ENCODE results near the gene NKX6-1.

Gene NKX6-1

DNA sequence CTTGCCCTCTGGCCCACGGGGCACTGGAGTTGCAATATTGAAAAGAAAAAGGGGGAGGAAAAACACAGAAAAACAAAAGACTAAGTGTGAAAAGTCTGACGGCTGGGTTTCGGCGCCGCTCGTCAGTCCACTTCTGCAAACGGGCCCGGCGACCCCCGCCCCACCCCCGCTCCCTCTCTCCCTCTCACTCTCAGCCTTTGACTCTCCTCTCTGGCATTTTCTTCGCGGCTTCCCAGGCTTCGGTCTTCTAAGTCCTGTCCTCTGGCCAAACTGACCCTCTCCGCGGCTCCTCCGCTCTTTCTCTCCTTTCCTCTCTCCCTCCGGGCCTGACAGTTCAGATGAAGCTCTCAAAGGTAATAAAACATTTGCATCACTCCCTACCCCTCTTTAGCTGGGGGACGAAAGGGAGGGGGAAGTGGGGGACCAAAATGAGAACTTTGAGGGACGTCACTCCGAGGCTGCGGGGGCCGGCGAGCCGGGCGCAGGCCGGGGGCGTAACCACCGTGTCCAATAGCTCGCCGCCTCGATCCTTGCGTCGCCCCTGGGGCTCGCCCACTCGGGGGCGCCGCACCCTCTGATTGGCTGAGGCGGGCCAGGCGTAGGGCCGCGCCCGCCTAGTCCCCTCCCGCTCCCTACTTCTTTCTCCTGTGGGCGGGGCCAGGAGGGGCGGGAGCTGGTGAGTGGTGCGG lies at the start of gene NKX6-1:
Gene NKX6-1, minus strand, starts transcription at position 358 of the 689 bp plus-strand sequence. CDS start 1,064 bp downstream, outside the sequence.
- DNase-seq (ENCODE audit: low read depth) = no peak

DNA sequence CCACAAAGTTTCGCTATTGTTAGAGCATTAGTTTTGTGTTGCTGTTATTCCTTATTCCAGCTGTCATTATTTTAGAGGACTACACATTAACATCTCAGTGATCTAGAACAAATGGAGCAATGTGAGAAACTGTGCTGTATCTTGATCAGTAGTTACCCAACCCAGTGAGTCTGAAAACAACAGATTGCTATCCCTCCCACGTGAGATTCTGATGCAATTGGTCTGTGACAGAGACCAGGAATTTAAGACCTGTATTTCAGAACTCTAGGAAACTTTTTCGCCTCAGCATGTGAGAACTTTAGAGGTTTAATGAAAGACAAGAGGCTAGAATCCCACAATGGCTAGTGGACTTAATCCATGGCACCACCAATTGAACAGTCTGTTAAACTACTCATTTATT lies 48.1 kb upstream of the NKX6-1 start:
- no peak for DNase-seq (ENCODE audit: low read depth)

DNA sequence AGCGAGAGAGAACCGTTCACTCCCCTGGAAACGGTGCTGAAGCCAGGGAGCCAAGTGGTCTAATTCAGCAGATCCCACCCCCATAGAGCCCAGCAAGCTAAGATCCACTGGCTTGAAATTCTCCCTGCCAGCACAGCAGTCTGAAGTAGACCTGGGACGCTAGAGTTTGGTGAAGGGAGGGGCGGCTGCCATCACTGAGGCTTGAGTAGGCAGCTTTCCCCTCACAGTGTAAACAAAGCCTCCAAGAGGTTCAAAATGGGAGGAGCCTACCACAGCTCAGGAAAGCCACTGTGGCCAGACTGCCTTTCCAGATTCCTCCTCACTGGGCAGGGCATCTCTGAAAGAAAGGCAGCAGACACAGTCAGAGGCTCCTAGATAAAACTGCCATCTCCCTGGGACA lies 46.0 kb upstream of the NKX6-1 start:
- DNase-seq (ENCODE audit: low read depth) = no peak

DNA sequence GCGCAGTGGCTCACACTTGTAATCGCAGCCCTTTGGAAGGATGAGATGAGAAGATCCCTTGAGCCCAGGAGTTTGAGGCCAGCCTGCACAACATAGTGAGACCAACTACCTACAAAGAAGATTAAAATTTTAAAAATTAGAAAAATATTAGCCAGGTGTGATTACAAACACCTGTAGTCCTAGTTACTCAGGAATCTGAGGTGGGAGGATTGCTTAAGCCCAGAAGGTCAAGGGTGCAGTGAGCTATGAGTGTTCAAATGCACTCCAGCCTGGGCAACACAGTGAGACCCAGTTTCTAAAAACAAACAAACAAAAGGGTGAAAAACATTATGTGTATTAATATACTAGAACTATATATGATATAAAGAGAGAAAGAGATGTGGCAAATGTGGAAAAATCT lies 36.8 kb upstream of the NKX6-1 start:
- no peak for DNase-seq (ENCODE audit: low read depth)

DNA sequence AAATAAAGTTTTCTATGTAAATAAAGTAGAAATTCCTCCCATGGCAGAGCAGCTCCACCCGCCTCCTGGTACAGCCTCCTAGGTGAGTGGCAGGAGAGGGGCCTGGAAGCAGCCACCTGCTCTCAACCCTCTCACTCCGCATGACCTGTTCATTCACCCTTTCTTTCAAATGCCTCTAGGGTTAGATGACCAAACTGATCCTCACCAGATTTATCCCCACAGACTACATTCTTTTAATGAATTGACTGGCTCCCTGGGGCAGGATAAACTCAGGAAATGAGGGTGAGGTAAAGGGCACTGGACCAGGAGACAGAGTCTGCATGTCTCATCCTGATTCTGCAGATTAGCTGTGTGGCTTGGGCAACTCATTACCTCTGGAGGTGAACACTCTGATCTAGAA lies 32.6 kb upstream of the NKX6-1 start:
- no peak for DNase-seq (ENCODE audit: low read depth)

DNA sequence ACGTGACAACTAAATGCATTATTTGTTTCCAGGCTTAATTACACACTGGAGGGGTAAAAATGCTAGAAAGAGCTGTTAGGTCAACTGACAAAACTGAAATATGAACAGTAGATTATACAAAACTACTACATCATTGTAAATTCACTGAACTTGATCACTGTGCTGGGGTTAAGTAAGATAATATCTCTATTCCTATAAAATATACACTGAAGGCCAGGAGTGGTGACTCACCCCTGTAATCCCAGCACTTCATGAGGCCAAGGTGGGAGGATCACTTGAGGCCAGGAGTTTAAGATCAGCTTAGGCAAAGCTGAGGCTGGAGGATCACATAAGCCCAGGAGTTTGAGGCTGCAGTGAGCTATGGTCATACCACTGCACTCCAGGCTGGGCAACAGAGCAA lies 31.8 kb upstream of the NKX6-1 start:
- DNase-seq (ENCODE audit: low read depth) = no peak

DNA sequence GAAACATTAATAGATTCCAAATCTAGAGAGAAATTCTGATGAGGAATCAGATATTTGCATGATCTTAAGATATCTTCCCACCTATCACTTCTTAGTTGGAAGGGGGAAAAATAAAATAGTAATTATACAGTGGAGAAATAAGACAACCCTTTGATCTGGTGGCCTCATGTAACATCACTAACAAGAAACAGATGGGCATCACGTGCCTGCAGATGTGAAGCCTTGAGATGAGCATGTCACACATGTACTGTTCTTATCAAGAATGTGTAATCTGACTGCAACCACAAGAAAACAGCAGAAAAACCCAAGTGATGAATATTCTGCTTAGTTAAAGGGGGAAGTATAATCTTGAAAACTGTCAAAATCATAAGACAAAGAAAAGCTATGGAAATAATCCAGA lies 31.4 kb upstream of the NKX6-1 start:
- no peak for DNase-seq (ENCODE audit: low read depth)

DNA sequence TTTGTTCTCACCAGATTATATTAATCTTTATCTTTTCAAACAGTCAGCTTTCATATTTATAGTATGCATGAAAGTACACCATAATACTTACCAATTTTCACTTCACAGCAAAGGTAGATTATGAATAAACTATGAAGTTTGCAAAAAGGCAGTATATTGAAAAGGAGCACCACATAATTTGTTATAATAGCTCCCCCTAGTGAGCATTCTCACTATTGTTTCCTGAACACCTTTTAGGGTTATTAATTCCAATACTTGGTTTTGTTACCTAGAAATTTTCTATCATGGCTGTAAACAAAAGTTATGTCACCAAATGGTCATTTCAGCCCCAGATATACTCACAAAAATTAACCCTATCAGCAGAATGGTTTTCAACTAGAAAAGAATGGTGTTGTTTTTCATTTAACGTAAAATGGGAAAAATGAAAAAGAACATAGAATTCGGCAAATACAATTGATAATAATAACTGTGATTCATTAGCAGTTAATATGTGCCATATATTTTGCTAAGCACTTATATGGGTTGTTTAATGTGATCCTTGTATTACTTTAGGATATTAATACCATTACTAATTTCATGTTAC lies 30.2 kb upstream of the NKX6-1 start:
- DNase-seq (ENCODE audit: low read depth) = no peak

DNA sequence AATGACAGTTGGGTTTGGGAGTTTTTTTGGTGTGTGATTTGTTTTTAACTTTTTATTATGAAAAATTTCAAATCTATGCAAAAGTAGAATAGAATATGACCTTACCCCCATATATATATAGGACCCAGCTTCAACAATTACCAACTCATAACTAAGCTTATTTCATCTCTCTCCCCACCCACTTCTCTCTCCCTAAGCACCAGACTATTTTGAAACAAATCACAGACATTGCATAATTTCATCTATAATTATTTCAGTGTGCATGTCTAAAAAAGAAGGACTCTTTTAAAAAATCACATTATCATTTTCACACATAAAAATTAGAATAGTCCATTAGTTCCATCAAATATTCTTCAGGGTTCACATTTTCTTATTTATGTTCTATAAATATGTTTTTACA lies 28.3 kb upstream of the NKX6-1 start:
- no peak for DNase-seq (ENCODE audit: low read depth)

DNA sequence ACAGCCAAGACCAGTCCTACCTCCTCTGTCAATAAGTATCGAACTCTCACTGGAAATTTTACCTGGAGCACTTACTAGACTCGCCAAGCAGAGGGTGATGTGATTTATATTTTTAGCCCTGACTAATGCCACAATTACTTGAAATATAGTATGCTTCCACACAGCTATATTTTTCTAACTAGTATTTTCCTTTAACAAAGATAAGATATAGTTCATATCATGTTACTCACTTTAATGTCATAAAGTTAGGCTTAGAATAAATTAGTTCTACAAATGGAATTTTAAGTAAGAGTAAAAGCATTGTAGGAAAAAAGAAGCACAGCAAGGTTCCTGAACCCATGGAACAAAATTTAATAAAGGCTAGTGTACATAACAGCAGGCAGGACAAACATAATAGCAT lies 16.0 kb upstream of the NKX6-1 start:
- no peak for DNase-seq (ENCODE audit: low read depth)

DNA sequence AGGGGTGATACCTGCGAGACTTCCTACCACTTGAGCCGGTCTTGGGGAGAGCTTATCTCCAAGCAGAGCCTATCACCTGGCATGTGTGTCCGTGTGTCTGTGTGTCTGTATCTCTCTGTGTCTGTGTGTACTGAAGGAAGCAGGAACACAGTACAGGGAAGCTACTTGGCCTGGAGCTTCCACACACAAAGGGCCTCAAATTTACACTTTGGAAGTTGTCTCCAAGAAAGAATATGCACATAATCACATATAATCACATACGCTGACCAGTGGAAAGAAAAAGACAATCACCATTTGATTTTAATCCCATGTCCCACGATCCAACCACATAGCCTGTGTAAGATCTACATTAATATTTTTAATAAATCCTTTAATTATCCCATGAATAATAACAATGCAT lies 13.2 kb upstream of the NKX6-1 start:
- no peak for DNase-seq (ENCODE audit: low read depth)

DNA sequence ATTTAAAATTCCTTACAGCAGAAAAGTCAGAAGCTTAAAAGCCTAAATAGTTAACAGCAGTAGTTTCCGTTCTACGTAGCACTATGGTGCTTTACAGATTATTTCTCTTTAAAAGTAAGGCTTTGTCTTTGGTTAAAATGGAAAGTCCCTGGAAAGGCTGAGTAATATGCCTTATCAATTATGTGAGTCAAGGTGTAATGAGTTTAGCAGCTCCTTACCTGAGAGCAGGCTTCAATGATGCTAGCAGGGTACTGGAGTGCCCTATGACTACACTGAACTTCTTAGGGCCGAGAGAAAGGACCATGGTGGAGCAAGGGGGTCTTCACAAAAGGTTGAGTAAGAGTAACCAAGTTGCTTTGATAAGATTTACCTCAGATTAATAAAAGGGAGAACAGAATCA lies 12.6 kb upstream of the NKX6-1 start:
- no peak for DNase-seq (ENCODE audit: low read depth)

DNA sequence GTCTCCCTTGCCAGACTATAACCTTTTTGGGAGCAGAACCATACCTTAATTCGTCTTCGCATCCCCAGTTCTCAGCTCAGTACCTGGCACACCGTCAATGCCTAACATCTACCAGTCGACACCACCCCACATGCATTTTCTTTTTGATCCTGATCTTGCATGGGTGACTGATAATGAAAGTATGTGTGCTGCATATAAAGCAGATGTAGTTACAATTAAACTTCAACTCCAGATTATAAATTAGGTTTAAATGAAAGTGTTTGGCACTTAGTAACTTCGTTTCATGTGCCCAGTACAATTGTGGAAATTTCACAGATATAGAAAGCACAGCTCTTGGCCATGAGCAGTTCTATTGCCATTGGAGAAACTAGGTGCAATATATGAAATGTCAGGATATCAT lies 8.8 kb upstream of the NKX6-1 start:
- no peak for DNase-seq (ENCODE audit: low read depth)

DNA sequence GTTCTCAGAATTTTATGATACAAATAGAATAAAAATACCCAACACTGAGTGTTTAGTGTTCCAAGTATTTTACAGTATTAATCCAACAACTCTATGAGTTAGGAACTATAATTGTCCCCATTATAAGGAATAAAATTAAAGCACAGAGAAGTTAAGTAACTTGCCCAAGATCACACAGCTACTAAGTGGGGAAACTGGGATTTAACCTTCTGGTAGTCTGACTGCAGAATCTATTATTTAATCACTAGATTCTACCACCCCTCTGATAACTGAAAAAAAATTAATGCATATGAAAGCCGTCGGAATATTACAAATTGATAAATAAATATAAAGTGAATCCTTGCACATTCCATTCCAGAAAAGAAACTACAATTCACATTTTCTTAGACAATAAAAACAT lies 5.7 kb upstream of the NKX6-1 start:
- DNase-seq (ENCODE audit: low read depth) = no peak

DNA sequence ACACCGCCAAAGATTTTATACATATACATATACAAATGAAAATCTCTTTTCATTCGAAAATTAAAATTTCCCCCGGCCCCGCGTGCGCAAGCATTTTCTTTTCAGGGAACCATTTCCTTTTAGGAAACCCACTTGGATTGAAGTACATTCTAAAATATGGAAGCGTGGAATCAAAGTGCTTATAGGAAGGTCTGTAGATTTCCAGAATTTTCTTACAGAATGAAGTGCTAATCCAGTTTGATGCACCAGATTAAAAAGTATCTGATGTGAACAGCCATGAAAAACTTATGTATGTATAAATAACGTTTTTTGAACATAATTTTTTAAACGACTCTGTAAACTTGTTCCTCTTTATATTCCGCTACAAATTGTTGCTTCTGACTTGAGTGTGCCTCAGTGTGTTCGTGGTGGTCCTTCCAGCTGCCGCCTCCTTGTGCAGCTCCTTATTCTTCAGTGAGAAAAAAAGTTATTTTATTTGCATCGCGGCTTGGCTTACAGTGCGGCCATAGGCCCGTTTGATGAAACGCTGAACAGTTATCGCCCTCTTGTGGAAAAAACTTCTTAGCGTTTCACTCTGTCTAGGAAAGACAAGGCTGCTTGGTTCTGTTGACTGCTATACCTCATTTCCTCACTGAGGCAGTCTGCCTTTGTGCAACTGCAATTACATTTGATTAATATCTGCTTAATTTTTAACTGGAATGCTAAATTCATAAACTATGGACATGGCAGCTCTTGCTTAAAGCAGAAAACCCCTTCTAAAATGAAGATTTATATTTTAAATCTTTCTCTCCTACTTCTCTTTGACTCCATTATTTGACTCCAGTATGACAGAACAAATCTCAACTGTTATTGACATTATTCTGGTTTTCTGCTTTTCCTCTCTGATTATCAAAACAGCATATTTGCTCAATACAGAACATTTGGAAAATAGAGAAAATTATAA lies 4.7 kb upstream of the NKX6-1 start:
- no peak for DNase-seq (ENCODE audit: low read depth)

DNA sequence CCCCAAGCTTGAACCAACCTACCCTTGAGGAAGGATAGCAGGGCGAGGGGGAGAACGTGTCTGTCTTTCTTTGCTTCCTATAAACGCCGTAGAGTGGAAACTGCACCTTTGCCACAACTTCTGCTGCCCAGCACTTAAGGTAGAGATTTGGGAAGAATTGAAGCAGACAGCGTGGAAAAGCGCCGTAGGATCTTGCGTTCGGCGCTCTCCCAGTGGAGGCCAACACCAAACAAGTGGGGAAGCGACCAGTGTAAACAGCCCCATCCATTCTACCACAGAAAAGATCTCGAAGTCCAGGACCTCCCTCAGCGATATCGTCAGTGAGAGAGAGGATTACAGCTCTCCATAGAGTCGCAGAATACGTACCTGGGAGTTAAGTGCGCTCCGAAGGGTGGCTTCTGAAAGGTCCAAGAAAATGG lies 3.9 kb upstream of the NKX6-1 start:
- no peak for DNase-seq (ENCODE audit: low read depth)

DNA sequence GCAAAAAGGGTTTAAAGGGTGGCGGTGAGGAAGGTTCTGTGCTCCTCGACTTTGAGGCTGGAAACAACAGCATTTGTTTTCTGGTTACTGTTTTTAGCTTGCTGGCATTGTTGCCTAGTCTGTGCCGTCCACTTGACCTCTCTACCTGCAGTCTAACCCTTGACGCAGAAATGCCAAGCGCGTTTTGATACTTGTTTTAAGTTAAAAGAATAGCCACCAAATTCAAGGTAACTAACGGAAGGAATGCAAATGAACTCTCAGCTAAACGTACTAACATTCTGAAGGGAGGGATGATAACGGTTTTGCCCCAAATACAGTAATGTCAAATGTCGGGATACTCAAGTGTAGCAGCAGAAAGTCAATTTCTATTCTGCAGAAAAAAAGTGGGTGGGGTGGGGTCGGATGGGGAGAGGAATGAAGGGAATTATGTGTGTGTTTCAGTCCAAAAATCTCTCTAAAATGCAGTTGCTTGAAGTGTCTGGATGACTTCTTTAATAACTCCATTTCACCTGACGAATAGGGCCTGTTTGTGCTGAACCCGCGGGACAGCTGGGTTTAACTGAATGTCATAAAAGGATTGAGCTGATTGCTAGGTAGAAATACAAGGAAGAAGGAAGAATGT lies 3.4 kb upstream of the NKX6-1 start:
- DNase-seq (ENCODE audit: low read depth) = no peak

DNA sequence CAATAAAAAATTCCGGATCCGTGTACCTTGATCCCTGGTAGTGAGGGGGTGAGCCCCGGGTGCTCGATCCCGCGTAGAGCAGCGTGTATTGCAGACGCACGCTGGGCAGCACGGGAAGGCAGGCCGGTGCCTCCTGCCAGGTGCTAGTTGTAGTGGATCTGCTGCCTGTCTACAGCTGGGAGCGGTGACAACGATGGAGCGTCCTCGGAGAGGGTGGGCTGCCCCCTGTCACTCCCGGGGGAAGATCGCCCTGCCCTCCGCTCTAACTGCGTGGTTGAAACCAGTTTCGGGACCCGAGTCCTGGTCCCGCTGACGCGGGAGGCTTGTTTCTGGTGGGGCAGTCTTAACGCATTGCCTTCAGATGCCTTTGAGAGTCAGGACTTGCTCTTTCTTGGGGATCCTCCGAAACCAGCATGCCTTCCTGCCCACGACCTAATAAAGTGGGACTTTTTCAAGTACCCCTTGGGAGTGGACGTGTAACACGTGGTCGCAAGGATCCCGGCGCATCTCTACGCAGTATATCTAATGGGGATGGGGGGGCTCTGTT lies 2.7 kb upstream of the NKX6-1 start:
- DNase-seq (ENCODE audit: low read depth) = no peak

DNA sequence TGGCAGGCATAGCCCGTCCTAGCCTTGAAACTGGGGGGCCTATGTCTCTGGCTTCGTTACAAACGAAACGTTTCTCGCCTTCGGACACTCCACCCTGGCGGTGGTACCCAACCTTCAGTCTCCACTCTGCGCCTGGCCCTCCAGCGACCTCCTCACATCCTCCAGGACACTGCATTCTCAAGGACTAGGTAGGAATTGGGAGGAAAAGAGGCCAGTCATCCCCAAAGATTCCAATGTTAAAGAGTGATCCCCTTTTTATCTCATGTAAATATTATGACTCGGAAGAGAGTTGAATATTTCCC lies 2.1 kb upstream of the NKX6-1 start:
- no peak for DNase-seq (ENCODE audit: low read depth)

DNA sequence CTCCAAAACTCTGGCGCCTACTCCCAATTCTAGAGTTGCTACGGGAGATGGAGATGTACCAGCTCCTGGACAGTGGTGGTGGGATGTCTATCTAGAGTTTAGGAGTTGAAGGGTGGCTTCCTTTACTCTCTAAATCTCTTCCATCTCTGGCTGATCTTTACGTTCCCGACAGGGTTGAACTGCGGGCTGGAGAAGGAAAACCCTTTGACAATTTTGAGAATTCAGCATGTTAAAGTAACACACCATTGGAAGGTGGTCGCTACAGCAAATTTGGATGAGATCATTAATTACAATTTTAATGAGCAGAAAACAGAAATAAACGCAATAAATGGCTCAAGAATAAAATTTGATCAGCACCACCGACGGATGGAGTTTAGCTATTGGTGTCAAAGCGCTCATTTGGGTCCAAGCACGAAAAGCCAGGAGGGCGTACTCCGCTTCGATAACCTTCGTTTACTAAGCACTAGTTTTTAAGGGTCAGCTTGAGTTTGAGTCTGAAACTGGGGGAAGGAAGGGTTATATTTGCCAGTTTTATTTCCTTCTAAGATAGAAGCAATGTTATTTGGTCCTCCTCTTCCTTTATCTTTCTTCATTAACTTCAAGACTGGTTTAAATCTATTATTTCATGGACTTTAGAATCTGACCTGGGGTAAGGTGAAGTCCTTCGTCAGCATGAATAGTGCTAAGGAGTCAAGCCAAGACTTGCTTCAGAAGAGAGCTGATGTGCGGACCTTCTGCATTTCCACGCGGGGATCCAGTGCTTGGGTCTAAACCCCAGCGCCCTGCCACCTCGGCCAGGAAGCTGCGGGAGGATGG lies 1.5 kb upstream of the NKX6-1 start:
- no peak for DNase-seq (ENCODE audit: low read depth)

DNA sequence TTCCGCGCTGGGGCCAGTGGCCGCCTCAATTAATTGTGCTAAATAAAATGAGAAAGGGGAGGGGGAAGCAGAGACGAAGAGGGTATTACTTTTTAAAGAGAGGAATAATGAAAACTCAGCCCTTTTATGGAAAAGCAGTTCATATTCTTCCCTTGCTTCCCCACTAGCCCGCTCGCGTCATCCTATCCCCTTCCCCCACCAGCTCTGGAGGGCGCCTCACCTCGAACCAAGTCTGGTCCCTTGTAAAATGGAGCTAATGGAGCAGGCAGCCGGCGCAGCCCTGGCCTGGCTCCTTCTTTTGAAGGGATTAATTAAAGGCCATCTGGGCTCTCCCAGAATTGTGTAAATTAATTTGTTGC lies 511 bp upstream of the NKX6-1 start:
- DNase-seq (ENCODE audit: low read depth) = no peak

Measured in stimulated activated CD8-positive, alpha-beta memory T cell treated with anti-CD3 and anti-CD28 coated beads, Interleukin-4, amount 100 ng/mL, for 24 hours (primary cell).